Esophagus (tissue), 2 donors: ENCODE measurements around the gene EDAR. TPM values are rescaled to one million over a fixed set of nuclear protein-coding genes. Genes with fewer than 3 reads are reported as not detected.

Experiments used
- H3K27ac ChIP-seq, 2 donors: one replicate each; pipeline ENCODE4 v1.5.1; 2013; ENCODE audit warnings: low read depth in 2 of 2, mild to moderate bottlenecking in 2 of 2, inconsistent platforms in 1 of 2, low read length in 1 of 2, moderate library complexity in 1 of 2
- H3K27me3 ChIP-seq, 2 donors: one replicate each; pipeline ENCODE4 v1.6.1; 2013; ENCODE audit warnings: low read length in 2 of 2, control low read depth in 1 of 2, mild to moderate bottlenecking in 1 of 2; ENCODE audit not compliant: insufficient read depth in 2 of 2, control insufficient read depth in 1 of 2
- H3K36me3 ChIP-seq, 2 donors: one replicate each; pipeline ENCODE4 v1.6.1; 2013; ENCODE audit warnings: low read length in 1 of 2; ENCODE audit not compliant: control insufficient read depth in 2 of 2, insufficient read depth in 2 of 2
- H3K4me1 ChIP-seq, 2 donors: one replicate each; pipeline ENCODE4 v1.6.1; 2013; ENCODE audit warnings: low read length in 1 of 2; ENCODE audit not compliant: control insufficient read depth in 2 of 2, insufficient read depth in 2 of 2
- H3K4me3 ChIP-seq, 2 donors: one replicate each; pipeline ENCODE4 v1.5.1; 2013; ENCODE audit warnings: low read length in 2 of 2, mild to moderate bottlenecking in 2 of 2, low read depth in 1 of 2, moderate library complexity in 1 of 2
- H3K9me3 ChIP-seq, 2 donors: one replicate each; pipeline ENCODE4 v1.6.1; 2013; ENCODE audit warnings: mild to moderate bottlenecking in 2 of 2, low read depth in 1 of 2, low read length in 1 of 2, moderate library complexity in 1 of 2; ENCODE audit not compliant: control insufficient read depth in 2 of 2, insufficient read depth in 1 of 2
- WGBS, 2 donors: extraction: QIAGEN DNeasy Blood & Tissue Kit; methylation state at CpG; one replicate each; pipeline ENCODE4 v1.1.7; 2013; 5-methylcytosine and 5-hydroxymethylcytosine counted together
- polyA plus RNA-seq, 2 donors: library from polyadenylated mRNA; stranded (reverse); fragments of 200-250 nt; gene quantifications; one replicate each; pipeline ENCODE4 v1.2.3, GENCODE V29; 2013
- donor health status: healthy with polysubstance abuse.
- donor health status: Bipolar disorder and iron deficiency.

EDAR gene
- polyA plus RNA-seq, 2 donors = 1.3 to 2.3 TPM

DNA sequence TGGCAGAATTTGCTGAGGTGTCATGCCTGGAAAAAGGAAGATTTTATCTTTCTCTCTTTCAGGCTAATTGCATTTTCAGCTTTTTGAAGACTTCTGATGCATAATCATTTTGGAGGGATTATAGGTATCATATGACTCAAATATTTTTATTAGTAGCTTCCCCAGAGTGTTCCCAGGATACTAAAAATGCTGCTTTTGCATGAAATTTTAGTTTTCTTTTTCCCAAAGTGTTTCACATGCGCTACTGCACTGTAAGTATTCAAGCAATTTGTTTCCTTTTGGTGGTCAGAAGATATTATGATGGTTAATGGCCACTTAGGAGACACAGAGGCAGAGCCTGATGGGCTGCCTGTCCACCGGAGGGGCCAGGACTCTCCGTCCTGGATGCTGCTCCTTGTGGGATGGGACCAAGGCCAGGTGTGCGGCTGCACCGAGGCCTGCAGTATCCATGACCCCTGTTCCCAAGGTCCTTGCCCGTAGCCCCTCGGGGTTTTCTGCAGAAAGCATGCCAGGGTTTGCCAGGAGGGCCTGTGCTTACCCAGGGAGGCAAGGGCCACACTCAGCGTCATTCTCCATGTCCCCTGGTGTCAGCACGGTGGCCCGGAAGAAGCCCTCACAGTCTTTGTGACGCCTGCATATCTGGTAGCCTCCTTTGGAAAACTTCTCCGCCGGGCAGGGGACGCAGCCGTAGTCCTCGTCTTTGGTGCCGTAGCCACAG lies 60.2 kb downstream of the EDAR start:
- Histone ChIP-seq H3K27me3 (no peaks in the 10 kb centered on the region), H3K36me3 (peaks cover 0 to 2% of the 10 kb centered on the region in 2 donors), H3K4me1 (peaks cover 0 to 29% of the 10 kb centered on the region in 2 donors), H3K27ac (no peak overlapping the region), H3K9me3 (no peaks in the 10 kb centered on the region), H3K4me3 (no peak overlapping the region)
- WGBS, 2 donors = 88% methylated on average over 17 of the region's 17 CpGs

DNA sequence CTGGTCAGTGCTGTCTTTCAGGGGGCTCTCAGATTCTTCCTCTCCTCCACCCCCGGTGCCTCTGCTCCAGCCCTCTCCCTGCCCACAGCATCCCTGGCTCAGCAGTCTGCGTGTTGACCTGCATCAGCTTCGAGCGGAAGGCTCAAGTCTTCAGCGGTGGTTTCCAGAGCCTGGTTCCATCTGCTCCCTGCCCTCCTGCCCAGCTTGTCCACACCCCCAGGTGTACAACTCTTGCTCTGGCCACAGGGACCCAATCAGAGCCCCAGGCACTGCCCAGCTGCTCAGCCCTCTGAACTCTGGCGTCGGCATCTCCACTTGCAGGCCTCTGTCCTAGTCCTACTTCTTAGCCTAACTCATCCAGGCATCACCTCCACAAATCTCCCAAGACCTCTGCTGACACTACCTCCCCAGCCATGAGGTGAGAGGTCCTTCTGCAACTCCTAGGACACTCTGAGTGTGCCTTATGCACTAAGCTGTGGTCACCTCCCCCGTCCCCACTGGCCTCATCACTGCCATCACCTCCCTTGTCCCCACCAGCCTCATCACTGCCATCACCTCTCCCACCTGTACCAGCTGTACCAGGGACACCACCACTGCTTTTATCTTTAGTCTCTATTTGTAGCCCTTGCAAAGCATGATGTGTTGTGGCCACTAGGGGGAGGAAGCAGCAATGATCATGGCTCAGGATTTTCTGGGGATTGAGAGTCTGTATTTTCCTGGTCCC lies 60.9 kb downstream of the EDAR start:
- Histone ChIP-seq H3K4me3 (no peak overlapping the region), H3K36me3 (peaks cover 0 to 2% of the 10 kb centered on the region in 2 donors), H3K4me1 (peaks cover 5 to 36% of the 10 kb centered on the region in 2 donors), H3K9me3 (no peaks in the 10 kb centered on the region), H3K27me3 (no peaks in the 10 kb centered on the region), H3K27ac (no peak overlapping the region)
- WGBS, 2 donors = 82 to 83% methylated on average over 8 of the region's 8 CpGs

DNA sequence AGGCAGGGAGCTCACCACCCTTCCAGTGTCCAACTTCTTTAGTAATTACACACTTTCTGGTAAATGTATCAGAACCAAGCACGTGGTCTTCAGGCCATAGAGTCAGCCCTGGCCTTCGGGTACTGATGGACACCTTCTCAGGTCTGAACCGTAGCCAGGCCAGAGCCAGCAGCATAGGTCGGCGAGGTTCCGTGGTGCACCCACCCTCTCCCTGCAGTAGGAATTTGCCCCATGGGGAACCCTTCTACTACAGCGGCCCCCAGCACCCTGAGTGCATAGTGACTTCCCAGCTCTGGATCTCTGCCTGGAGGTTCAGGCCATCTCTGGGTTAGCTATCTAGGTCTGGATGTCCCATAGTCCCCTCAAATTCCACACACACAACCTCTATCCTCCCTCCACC lies 61.6 kb downstream of the EDAR start:
- 85% methylated on average over 7 of the region's 7 CpGs for WGBS, 2 donors
- H3K4me3 ChIP-seq = no peak overlapping the region
- H3K27me3 ChIP-seq = no peaks in the 10 kb centered on the region
- H3K9me3 ChIP-seq = no peaks in the 10 kb centered on the region
- H3K36me3 ChIP-seq = peaks cover 0 to 2% of the 10 kb centered on the region in 2 donors
- H3K4me1 ChIP-seq = peaks cover 7 to 35% of the 10 kb centered on the region in 2 donors
- no peak overlapping the region for H3K27ac ChIP-seq

DNA sequence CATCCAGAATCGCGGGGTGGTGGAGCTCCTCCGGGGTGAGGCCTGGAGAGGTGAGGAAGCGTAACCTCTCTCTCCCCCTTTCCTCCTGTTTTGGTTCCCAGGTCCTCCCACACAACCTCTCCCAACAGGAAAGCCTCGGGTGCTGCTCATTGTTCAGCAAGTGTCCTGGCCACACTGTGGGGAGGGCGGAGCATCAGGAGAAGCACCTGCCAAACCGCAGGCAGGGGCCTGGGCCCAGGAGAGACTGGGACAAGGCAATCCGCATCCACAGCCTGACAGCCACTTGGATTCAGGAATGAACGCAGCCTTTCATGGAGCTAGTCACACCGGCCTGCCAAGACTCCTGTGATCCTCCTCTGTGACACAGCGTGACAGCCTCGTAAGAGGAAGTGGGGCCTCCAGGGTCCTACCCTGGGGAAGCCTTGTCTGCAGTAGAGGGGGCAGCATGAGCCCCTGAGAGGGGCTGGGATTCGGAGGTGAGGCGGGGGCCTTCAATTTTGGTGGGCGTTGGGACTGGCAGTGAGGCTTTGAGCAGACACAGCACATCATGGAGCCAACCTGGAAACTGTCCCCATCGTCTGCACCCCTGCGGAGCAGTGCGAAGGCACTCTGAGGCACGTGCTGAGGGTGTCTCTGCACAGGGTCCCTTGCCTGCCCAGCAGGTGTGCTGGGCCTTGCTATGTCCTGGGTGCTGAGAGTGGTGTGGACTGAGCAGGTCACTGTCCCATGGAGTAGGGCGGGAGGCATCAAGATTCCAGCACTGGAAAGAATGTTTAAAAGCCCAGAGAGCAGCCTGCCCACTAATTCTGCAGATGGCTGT lies 62.2 kb downstream of the EDAR start:
- no peak overlapping the region for H3K4me3 ChIP-seq
- peaks cover 7 to 38% of the 10 kb centered on the region in 2 donors for H3K4me1 ChIP-seq
- no peaks in the 10 kb centered on the region for H3K27me3 ChIP-seq
- peak overlapping the region; percentile 73 to 75 for H3K27ac ChIP-seq
- WGBS, 2 donors = 61 to 63% methylated on average over 20 of the region's 20 CpGs
- H3K9me3 ChIP-seq = no peaks in the 10 kb centered on the region
- peaks cover 0 to 2% of the 10 kb centered on the region in 2 donors for H3K36me3 ChIP-seq

DNA sequence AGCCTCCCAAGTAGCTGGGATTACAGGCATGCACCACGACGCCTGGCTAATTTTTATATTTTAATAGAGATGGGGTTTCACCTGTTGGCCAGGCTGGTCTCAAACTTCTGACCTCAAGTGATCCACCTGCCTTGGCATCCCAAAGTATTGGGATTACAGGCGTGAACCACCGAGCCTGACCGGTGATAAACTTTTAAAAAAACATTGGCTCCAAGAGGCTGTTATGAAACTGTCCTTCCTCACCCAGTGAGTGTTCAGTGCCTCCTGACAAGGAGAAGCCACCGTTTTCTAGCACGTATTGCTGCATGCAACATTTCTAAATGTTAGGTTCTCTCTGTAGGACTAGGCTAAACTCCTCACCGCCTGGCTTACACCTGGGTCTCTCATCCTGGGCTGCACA lies 63.3 kb downstream of the EDAR start:
- Histone ChIP-seq H3K27me3 (no peaks in the 10 kb centered on the region), H3K9me3 (no peaks in the 10 kb centered on the region), H3K4me3 (no peak overlapping the region), H3K27ac (peak overlapping the region; percentile 73 to 75), H3K36me3 (peaks cover 0 to 2% of the 10 kb centered on the region in 2 donors), H3K4me1 (peaks cover 10 to 46% of the 10 kb centered on the region in 2 donors)
- 52 to 65% methylated on average over 8 of the region's 8 CpGs for WGBS, 2 donors

DNA sequence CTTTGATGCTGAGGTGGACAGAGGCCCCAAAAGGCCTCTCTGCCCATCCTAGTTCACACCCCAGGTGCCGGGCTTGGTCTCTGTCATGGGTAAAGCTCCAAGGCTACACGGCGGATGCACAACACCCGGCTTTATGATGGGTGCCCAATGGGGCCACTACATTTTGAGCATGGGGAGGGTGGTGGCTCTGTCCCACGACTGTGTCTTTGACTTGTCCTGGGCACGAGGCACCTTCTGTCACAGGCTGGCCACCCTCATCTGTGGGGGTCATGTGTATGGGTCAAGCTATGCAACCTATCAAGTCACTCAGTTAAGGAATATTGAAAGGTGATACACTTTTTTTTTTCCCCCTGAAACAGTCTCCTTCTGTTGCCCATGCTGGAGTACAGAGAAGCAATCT lies 63.7 kb downstream of the EDAR start:
- H3K27ac ChIP-seq = no peak overlapping the region
- peaks cover 0 to 2% of the 10 kb centered on the region in 2 donors for H3K36me3 ChIP-seq
- H3K9me3 ChIP-seq = no peaks in the 10 kb centered on the region
- peaks cover 10 to 46% of the 10 kb centered on the region in 2 donors for H3K4me1 ChIP-seq
- H3K4me3 ChIP-seq = no peak overlapping the region
- WGBS, 2 donors = 93 to 96% methylated on average over 6 of the region's 6 CpGs
- no peaks in the 10 kb centered on the region for H3K27me3 ChIP-seq

DNA sequence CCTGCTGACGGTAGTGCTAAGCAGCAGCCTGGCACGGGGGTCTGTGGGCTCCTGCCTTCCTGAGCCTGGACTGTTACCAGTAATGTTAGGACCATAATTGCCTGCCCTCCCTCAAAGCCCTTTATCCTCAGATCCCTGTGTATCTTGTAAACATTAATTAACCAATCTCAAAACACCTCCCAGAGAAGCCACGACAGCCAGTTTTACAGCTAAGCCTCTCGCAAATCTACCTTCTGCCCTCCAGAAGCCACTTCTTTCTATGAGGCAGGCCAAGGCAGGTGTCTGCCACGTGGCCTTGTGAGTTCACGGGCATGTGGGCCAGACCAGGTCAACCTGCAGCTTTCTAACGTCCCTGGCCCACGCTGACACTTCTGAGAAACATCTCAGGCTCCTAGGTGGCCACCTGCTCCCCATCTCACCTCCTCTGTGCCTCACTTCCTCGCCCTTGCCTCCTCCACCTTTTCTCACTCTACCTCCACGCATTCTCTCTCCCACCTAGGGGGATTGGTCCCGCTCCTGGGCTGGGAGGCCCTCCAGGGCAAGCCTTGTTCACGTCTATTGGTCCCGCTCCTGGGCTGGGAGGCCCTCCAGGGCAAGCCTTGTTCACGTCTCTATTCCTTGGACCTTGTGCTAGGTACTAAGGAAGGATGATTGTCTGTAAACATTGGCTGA lies 64.3 kb downstream of the EDAR start:
- Histone ChIP-seq H3K4me3 (no peak overlapping the region), H3K27me3 (no peaks in the 10 kb centered on the region), H3K4me1 (peaks cover 10 to 46% of the 10 kb centered on the region in 2 donors), H3K27ac (peak overlapping the region in 1 of 2 donors; percentile 30), H3K36me3 (peaks cover 0 to 3% of the 10 kb centered on the region in 2 donors), H3K9me3 (no peaks in the 10 kb centered on the region)
- 71% methylated on average over 14 of the region's 14 CpGs for WGBS, 2 donors

DNA sequence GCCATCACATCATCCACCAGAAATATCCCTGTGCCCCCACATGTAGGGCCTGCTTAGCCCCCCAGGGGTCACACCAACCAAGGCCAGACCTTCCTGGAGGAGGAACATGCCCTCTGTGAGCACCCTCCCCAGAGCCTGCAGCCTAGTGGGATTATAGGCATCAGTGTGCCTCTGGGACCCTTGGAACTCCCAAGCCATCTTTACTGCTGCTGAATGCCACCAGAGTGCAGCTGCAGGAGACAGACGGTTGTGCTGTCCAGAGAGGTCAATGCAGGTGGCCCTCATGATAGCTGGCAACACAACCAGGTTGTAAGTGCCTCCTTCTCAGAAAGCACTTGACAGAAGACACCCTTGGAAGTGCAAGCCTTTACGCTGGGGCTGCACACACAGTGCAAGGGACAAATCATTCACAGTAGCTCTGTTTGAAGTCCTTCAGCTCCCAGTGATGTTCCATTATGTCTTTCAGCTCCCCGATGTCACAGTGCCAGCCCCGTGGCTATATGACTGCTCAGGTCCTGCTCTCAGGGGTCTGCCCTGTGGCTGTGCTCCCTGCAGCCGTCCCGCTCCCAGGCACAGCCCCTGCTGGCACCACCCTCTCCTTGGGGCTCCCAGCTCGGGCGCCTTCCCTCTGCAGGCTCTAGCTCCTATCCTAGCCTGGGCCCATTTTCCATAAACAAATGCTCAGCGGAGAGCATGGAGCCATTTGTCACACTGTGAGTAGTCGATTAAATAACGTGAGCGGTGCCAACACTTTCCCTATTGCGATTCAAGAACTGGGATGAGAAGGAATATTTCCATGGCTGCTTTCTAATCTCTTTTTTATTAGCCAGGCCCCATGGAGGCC lies 65.1 kb downstream of the EDAR start:
- H3K4me3 ChIP-seq = no peak overlapping the region
- peaks cover 10 to 45% of the 10 kb centered on the region in 2 donors for H3K4me1 ChIP-seq
- H3K27me3 ChIP-seq = no peaks in the 10 kb centered on the region
- 67 to 80% methylated on average over 13 of the region's 13 CpGs for WGBS, 2 donors
- no peaks in the 10 kb centered on the region for H3K9me3 ChIP-seq
- peaks cover 0 to 3% of the 10 kb centered on the region in 2 donors for H3K36me3 ChIP-seq
- H3K27ac ChIP-seq = peak overlapping the region; percentile 77 to 88
